GM12878 (cell line): ENCODE measurements around the gene MED31. TPM values are rescaled to one million over a fixed set of nuclear protein-coding genes. Genes with fewer than 3 reads are reported as not detected.

Experiments
- ATAC-seq: fragments of 200-7000 bp; cut with Tn5 transposase; 3 replicates; pipeline ENCODE4 v1.9.1; 2020; ENCODE audit warnings: mild to moderate bottlenecking, moderate library complexity
- BruUV-seq: library from RNA; stranded (reverse); fragments of 400-500 nt; replicated peaks from 2 replicates; lab custom pipeline; 2021; lab: Mats Ljungman, UMichigan
- CTCF ChIA-PET: fragments of 300-600 bp; sonication (Branson Sonifier 250); formaldehyde crosslinking; extraction: SDS; loops from one replicate; lab custom pipeline; 2021; ENCODE audit warnings: inconsistent platforms; lab: Yijun Ruan, JAX
- POLR2A ChIA-PET: fragments of 350-600 bp; formaldehyde crosslinking; extraction: SDS; loops from one replicate; lab custom pipeline; 2021; ENCODE audit warnings: inconsistent platforms; lab: Charles Lee
- RAD21 ChIA-PET: fragments of 300-600 bp; sonication (Branson Sonifier 250); formaldehyde crosslinking; loops from one replicate; lab custom pipeline; 2023; ENCODE audit warnings: antibody characterized with exemption; ENCODE audit not compliant: unreplicated experiment; lab: Charles Lee
- SMC1A ChIA-PET: fragments of 300-600 bp; sonication (Branson Sonifier 250); formaldehyde crosslinking; loops from one replicate; lab custom pipeline; 2023; ENCODE audit not compliant: unreplicated experiment, uncharacterized antibody; lab: Charles Lee
- DNase-seq: peaks from one replicate; pipeline ENCODE4 v3.0.0-alpha.2; 2011; ENCODE audit warnings: low read depth, low spot score
- FAIRE-seq: peaks from 3 replicates; lab custom pipeline; 2011; peaks lifted over from hg19 to GRCh38; lab: Jason Lieb, UNC
- H2AFZ ChIP-seq: 2 replicates; pipeline ENCODE4 v1.6.0; 2011; ENCODE audit warnings: low read depth, low read length, control low read depth; ENCODE audit not compliant: control insufficient read depth
- H3K27ac ChIP-seq: 2 replicates; pipeline ENCODE4 v1.5.1; 2011; ENCODE audit warnings: control low read depth; ENCODE audit not compliant: control insufficient read depth, insufficient read depth
- H3K27me3 ChIP-seq, 2 experiments: replicated peaks in 1 of 2; 2 replicates each; pipeline versions ENCODE4 v1.6.0 to v1.6.1; 2011; ENCODE audit warnings: low read length in 1 of 2; ENCODE audit not compliant: control insufficient read depth in 2 of 2, insufficient read depth in 2 of 2
- H3K36me3 ChIP-seq, 2 experiments: 2 replicates each; pipeline ENCODE4 v1.5.1; 2011; ENCODE audit warnings: low read length in 1 of 2; ENCODE audit not compliant: control insufficient read depth in 2 of 2, insufficient read depth in 2 of 2
- H3K4me1 ChIP-seq: 2 replicates; pipeline ENCODE4 v1.6.1; 2011; ENCODE audit warnings: mild to moderate bottlenecking, low read length, moderate library complexity, mixed read lengths; ENCODE audit not compliant: control insufficient read depth, insufficient read depth
- H3K4me2 ChIP-seq: 2 replicates; pipeline ENCODE4 v1.6.0; 2011; ENCODE audit warnings: control low read depth; ENCODE audit not compliant: control insufficient read depth, insufficient read depth
- H3K4me3 ChIP-seq: fragments of 200-600 bp; sonication (generic); 2 replicates; pipeline ENCODE4 v1.5.1; 2016
- H3K79me2 ChIP-seq: 2 replicates; pipeline ENCODE4 v1.6.0; 2011; ENCODE audit warnings: low read length; ENCODE audit not compliant: control insufficient read depth, insufficient read depth
- H3K9ac ChIP-seq: 2 replicates; pipeline ENCODE4 v1.8.0; 2011; ENCODE audit warnings: low read length, control low read depth, mixed read lengths; ENCODE audit not compliant: control insufficient read depth, insufficient read depth
- H3K9me3 ChIP-seq: replicated peaks from 3 replicates; pipeline ENCODE4 v1.5.1; 2011; ENCODE audit warnings: mild to moderate bottlenecking, low read length; ENCODE audit not compliant: control insufficient read depth, insufficient read depth
- H4K20me1 ChIP-seq: 2 replicates; pipeline ENCODE4 v1.6.0; 2011; ENCODE audit not compliant: control insufficient read depth, insufficient read depth
- CBX5 ChIP-seq: sonication (generic); IDR thresholded peaks from 2 replicates; pipeline ENCODE4 v1.6.1; 2016; ENCODE audit warnings: low read depth, moderate library complexity, mild to moderate bottlenecking, inconsistent platforms
- IKZF1 ChIP-seq: fragments of 450-650 bp; conservative IDR thresholded peaks from 2 replicates; pipeline ENCODE4 v1.6.1; 2017; ENCODE audit warnings: antibody characterized with exemption, mild to moderate bottlenecking
- LARP7 ChIP-seq: fragments of 450-650 bp; IDR thresholded peaks from 2 replicates; pipeline ENCODE4 v1.6.1; 2017; ENCODE audit warnings: mild to moderate bottlenecking
- MEF2B ChIP-seq: fragments of 450-650 bp; IDR thresholded peaks from 2 replicates; pipeline ENCODE4 v1.6.1; 2018; ENCODE audit warnings: mild to moderate bottlenecking, moderate library complexity; ENCODE audit not compliant: partially characterized antibody, poor library complexity, severe bottlenecking
- MTA2 ChIP-seq: fragments of 450-650 bp; IDR thresholded peaks from 2 replicates; pipeline ENCODE4 v1.6.1; 2016; ENCODE audit warnings: low read depth, mild to moderate bottlenecking, moderate library complexity
- NBN ChIP-seq: fragments of 450-650 bp; IDR thresholded peaks from 2 replicates; pipeline ENCODE4 v1.6.1; 2016
- RUNX3 ChIP-seq: IDR thresholded peaks from 2 replicates; pipeline ENCODE4 v1.6.1; 2012; ENCODE audit warnings: low read length, inconsistent platforms
- STAT3 ChIP-seq: IDR thresholded peaks from 2 replicates; pipeline ENCODE4 v1.6.1; 2011; ENCODE audit warnings: low read depth, low read length, improper control_type of control experiment
- SUZ12 ChIP-seq: fragments of 200-600 bp; sonication (generic); IDR thresholded peaks from one replicate; pipeline ENCODE4 v1.6.1; 2018; ENCODE audit warnings: antibody characterized with exemption, mild to moderate bottlenecking; ENCODE audit not compliant: unreplicated experiment
- ZNF217 ChIP-seq: fragments of 450-650 bp; IDR thresholded peaks from 2 replicates; pipeline ENCODE4 v1.6.1; 2017; ENCODE audit warnings: antibody characterized with exemption, mild to moderate bottlenecking
- WGBS: methylation state at CpG from one replicate; pipeline ENCODE4 v1.1.6; 2016; ENCODE audit warnings: low lambda C conversion rate; ENCODE audit not compliant: insufficient replicate concordance, insufficient coverage; ENCODE audit errors: missing lambda C conversion rate; 5-methylcytosine and 5-hydroxymethylcytosine counted together
- in situ Hi-C: fragments of 300-500 bp; cut with MboI; formaldehyde crosslinking; loops from 9 replicates; pipeline ENCODE4 v1.14.3; 2018; ENCODE audit warnings: mixed read lengths
- intact Hi-C: fragments of 100-400 bp; cut with micrococcal nuclease; formaldehyde crosslinking; loops from one replicate; pipeline ENCODE4 v1.14.2; 2022; ENCODE audit not compliant: unreplicated experiment
- polyA plus RNA-seq, 11 experiments: library from polyadenylated mRNA; depleted of rRNA in 4 of 11; unstranded in 6 of 11; stranded (reverse) in 5 of 11; fragments of >200 nt; fragmentation: Nextera tagmentation in 4 of 11; fragmentation: Illumina TruSeq in 1 of 11; extraction: Ambion mirVana in 4 of 11; extraction: Trizol in 1 of 11; gene quantifications; 1 replicate in 1 of 11; 2 replicates in 10 of 11; pipeline versions ENCODE4 v1.2.1 to v1.2.3, GENCODE V29; 2011 to 2016; ENCODE audit warnings: inconsistent platforms in 2 of 11, missing spikeins in 2 of 11, low read depth in 1 of 11
- total RNA-seq, 4 experiments: library from RNA; depleted of rRNA in 3 of 4; stranded (reverse); fragments of >200 nt in 3 of 4; fragmentation: Illumina TruSeq in 1 of 4; extraction: Trizol in 1 of 4; gene quantifications; 2 replicates each; pipeline versions ENCODE4 v1.2.1 to v1.2.3, GENCODE V29; 2013 to 2021
- TF ChIP-seq, protein P1 (sequence below): fragments of 450-650 bp; IDR thresholded peaks from 2 replicates; pipeline ENCODE4 v1.6.1; 2018; ENCODE audit warnings: mild to moderate bottlenecking, low read depth, moderate library complexity; ENCODE audit not compliant: partially characterized antibody
- TF ChIP-seq, protein P2 (sequence below): fragments of 450-650 bp; IDR thresholded peaks from 2 replicates; pipeline ENCODE4 v1.6.1; 2017; ENCODE audit warnings: mild to moderate bottlenecking

MED31 gene
- total and polyA plus RNA-seq, 10 of the 15 experiments (the other 5 are each of a cell fraction or from before 2014, with no cell fraction given): 14.4 to 71.1 (median 34.6) TPM

DNA sequence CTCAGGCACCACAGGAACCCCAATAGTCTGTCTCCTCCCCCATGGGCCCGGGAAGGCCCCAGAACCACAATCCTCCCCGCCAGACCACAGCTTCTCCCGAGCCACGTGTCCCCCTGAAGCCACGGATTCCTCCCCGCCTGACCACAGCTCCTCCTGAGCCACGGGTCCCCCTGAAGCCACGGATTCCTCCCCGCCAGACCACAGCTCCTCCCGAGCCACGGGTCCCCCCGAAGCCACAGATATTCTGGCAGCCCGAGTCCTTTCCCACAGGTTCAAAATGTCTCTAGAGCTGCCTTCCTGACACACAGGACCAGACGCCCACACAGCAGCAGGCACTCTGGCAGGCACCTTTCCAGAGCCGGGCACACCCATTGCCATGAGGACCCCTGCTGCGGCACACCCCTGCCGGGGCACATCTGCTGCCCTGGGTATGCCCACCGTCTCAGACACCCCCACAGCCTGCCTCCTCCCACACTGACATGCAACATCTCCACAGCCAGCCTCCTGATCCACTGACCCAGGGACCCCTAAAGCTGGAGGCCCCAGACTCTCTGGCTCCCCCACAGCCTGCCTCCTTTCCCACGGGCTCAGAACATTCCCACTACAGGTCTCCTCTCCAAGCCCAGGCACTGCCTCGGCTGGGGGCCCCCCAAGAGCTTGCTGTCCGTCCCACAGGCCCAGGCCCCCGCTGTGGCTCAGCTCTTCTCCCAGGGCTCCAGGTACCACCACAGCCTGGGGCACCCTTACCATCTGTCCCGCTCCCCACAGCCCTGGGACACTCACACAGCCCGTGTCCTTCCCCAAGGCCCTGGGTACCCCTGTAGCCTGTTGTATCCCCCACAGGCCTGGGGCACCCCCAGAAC is 13.1 kb downstream of the MED31 start:
- Histone ChIP-seq H3K36me3 (peaks cover 0 to 8% of the 10 kb centered on the region in 2 experiments; a peak in 1 of 4 replicates), H4K20me1 (no peaks in the 10 kb centered on the region), H2AFZ (no peak overlapping the region), H3K9me3 (no peaks in the 10 kb centered on the region; the same call in 2 of the 3 replicates), H3K9ac (no peak overlapping the region), H3K4me2 (peak overlapping the region; percentile 88), H3K4me3 (no peak overlapping the region), H3K79me2 (peaks cover 33% of the 10 kb centered on the region), H3K4me1 (peaks cover 11% of the 10 kb centered on the region; the same call in 1 of the 2 replicates), H3K27me3 (no peaks in the 10 kb centered on the region), H3K27ac (no peak overlapping the region)
- FAIRE-seq (no peak), ATAC-seq (no peak), DNase-seq (no peak)
- WGBS: 71% methylated on average over 24 of the region's 24 CpGs
- intact Hi-C loops: no loop called here
- no peak for TF ChIP-seq SUZ12
- TF ChIP-seq RUNX3: 0 out of 2 replicates have a peak, but pooled peaks have one; percentile 17
- POLR2A ChIA-PET: interaction anchor here (0.6 to 1.0 kb wide), 2 partner anchors 28 to 165 kb away, joined by 3 to 7 read pairs; no protein-coding TSS in a partner anchor
- in situ Hi-C loops: no loop called here
- no TSS peak for BruUV-seq
- SMC1A ChIA-PET: no interaction called here
- CTCF ChIA-PET: no interaction called here
- RAD21 ChIA-PET: no interaction called here

DNA sequence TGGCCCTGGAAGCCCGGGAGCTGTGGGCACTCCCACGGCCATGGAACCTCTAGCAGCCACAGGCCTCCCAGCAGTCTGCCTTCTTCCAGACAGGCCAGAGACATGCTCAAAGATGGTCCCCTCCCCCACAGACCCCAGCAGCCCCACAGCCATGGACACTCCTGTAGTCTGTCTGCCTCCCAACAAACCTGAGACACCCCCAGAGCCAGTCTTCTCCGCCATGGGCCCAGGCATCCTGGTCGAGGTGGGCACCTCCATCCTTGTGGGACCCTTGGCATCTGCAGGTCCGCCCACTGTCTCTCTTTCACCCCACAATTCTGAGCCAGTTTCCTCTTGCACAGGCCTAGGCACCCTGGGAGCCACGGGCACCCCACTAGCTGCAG is 14.0 kb downstream of the MED31 start:
- in situ Hi-C loops (no loop called here), intact Hi-C loops (no loop called here)
- H3K9ac ChIP-seq: no peak overlapping the region
- WGBS: 76% methylated on average over 6 of the region's 6 CpGs
- H3K4me2 ChIP-seq: no peak overlapping the region
- ATAC-seq (no peak), DNase-seq (no peak), FAIRE-seq (no peak)
- H3K4me1 ChIP-seq: peaks cover 11% of the 10 kb centered on the region; the same call in 1 of the 2 replicates
- peaks cover 33% of the 10 kb centered on the region for H3K79me2 ChIP-seq
- H4K20me1 ChIP-seq: no peaks in the 10 kb centered on the region
- H3K36me3 ChIP-seq: peaks cover 0 to 8% of the 10 kb centered on the region in 2 experiments; a peak in 1 of 4 replicates
- CTCF ChIA-PET: no interaction called here
- H3K4me3 ChIP-seq: no peak overlapping the region
- H3K27ac ChIP-seq: no peak overlapping the region
- H2AFZ ChIP-seq: no peak overlapping the region
- no TSS peak for BruUV-seq
- POLR2A ChIA-PET: interaction anchor here (0.6 to 1.0 kb wide), 2 partner anchors 27 to 164 kb away, joined by 3 to 7 read pairs; no protein-coding TSS in a partner anchor
- SMC1A ChIA-PET: no interaction called here
- TF ChIP-seq, protein P1, sequence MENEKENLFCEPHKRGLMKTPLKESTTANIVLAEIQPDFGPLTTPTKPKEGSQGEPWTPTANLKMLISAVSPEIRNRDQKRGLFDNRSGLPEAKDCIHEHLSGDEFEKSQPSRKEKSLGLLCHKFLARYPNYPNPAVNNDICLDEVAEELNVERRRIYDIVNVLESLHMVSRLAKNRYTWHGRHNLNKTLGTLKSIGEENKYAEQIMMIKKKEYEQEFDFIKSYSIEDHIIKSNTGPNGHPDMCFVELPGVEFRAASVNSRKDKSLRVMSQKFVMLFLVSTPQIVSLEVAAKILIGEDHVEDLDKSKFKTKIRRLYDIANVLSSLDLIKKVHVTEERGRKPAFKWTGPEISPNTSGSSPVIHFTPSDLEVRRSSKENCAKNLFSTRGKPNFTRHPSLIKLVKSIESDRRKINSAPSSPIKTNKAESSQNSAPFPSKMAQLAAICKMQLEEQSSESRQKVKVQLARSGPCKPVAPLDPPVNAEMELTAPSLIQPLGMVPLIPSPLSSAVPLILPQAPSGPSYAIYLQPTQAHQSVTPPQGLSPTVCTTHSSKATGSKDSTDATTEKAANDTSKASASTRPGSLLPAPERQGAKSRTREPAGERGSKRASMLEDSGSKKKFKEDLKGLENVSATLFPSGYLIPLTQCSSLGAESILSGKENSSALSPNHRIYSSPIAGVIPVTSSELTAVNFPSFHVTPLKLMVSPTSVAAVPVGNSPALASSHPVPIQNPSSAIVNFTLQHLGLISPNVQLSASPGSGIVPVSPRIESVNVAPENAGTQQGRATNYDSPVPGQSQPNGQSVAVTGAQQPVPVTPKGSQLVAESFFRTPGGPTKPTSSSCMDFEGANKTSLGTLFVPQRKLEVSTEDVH: no peak
- TF ChIP-seq MTA2 (no peak), IKZF1 (no peak), NBN (no peak), LARP7 (no peak), STAT3 (no peak), CBX5 (no peak), ZNF217 (no peak), MEF2B (no peak), SUZ12 (no peak)
- TF ChIP-seq, protein P2, sequence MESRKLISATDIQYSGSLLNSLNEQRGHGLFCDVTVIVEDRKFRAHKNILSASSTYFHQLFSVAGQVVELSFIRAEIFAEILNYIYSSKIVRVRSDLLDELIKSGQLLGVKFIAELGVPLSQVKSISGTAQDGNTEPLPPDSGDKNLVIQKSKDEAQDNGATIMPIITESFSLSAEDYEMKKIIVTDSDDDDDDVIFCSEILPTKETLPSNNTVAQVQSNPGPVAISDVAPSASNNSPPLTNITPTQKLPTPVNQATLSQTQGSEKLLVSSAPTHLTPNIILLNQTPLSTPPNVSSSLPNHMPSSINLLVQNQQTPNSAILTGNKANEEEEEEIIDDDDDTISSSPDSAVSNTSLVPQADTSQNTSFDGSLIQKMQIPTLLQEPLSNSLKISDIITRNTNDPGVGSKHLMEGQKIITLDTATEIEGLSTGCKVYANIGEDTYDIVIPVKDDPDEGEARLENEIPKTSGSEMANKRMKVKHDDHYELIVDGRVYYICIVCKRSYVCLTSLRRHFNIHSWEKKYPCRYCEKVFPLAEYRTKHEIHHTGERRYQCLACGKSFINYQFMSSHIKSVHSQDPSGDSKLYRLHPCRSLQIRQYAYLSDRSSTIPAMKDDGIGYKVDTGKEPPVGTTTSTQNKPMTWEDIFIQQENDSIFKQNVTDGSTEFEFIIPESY: no peak
- RAD21 ChIA-PET: no interaction called here
- no peaks in the 10 kb centered on the region for H3K27me3 ChIP-seq
- H3K9me3 ChIP-seq: no peaks in the 10 kb centered on the region; the same call in 2 of the 3 replicates
